GM21576 (cell line): Measurements from ENCODE around the gene RFTN1.
A peak's percentile ranks its signal among the peaks of the same experiment; 100 is the strongest.

Source experiments
- ATAC-seq: cut with Tn5 transposase; IDR thresholded peaks from one replicate; pipeline ENCODE4 v1.9.1; 2021; ENCODE audit warnings: mild to moderate bottlenecking, moderate library complexity; ENCODE audit not compliant: unreplicated experiment

RFTN1 gene

DNA sequence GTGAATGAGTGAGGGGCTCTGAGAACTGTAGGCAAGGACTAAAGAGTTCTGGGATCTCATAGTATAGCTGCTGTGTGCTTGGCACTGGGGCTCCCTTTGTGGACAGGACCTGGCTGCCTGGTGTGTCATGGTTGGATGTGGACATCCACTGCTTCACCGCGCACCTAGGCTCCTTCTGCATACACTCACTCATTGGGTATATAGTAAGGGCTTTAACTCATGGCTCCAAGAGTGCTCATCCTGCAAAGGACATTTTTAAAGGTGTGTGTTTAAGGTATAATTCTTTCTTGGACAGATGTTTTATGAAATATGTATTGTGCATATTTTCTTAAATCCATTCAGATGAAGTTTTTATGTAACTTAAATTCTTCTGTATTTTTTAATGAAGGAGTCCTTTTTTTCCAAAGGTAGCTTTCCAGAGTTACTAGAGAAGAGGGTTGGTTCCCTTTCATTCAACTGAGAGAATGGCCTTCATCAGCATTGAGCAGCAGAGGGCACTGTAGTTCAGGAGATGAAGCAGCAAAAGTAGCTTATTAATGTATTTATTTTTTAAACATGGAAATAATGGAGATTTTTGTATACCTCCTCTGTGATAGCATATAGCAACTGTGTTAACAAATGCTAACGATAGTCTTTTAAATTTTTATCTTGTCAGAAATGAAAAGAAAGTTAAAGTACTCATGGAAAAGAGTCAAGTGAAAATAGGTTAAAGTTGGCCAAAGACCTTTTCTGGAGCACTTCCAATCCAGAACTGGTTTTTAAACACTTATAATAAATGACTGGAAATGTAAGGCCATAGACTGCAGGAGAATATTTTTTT is 223.3 kb downstream of the RFTN1 start:
- peak; percentile 40 for ATAC-seq

DNA sequence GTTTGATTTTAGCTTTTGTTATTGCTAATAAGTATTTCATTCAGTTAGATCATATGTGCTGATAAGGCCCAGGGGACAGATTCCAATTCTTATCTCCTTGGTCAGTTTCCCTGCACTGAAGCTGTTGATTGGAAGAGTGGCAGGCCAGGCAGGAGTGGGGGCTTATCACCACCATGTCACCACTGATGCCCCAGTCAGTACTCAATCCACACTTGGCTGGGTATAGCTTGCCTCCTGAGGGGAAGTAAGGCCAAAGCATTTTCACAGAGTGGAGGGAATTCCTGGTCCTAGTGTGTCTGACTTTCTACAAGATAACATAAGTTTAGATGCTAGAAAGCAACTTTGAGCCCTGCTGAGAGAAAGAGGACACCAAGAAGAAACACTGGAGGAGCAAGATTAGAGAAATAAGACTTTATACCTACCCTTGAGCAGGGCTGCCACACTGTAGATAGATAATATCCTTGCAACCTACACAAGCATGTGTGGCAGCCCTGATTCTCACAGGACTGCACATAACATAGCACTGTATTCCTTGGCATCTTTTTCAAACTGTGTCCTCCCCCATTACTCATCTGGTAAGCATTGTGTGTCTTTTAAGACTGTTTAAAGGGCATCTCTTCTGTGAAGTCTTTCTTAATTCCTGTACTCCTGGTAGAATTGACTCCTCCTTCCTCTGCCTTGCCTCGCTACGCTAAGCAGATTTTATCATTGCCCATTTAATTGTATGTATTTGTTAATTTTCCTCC is 224.2 kb downstream of the RFTN1 start:
- no peak for ATAC-seq

DNA sequence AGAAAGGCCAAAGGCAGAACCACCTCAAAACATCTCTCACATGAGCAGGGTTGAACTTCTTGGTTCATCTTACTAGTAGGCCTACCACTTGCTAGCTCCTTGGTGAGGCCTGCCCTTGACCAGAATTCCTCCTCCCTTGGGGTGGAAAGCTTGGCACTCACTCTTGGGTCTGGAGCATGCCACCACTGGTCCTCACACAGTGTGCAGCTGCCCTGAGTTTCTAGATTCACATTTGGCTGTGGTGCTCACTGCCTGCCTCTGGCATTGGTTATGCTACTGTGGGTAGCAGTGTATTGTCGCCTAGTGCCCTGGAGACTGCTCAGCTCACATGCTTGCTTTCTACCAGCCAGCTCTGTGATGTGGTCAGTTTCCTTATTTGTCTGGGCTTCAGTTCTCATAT is 224.8 kb downstream of the RFTN1 start:
- ATAC-seq: no peak

DNA sequence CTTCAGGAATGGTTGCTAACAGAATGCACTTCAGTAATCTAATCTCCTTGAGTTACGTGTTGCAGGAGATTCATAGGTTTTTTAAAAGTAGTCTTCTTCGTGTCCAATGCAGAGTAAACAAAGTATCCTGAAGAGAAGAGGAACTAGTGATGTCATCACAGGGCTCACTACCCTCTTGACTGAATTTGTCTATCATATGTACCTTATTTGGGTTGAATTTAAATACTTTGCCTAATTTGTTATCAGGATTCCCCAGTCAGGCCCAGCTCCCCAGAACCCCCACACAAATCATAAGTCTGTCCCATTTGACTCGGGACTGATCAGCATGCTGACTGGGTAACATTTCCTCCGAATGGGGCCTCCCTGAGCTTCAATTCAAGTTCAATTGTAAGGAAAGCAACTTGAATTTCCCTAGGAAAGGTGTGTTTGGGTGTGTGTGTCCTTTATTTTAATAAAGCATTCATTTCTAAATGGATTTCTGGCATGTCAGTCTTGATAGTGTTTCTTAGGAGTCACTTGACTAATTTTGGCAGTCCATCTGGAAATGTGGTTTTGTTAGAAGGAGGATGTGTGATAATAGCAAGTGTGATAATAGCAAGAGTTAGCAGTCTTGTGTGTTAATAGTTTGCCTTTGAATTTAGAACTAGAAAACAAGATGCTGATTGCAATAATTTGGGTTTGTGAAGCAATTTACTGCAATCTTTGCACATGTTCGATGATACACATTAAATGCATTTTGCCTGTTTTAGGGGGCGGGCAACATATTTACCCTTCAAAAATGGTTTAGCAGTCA is 226.6 kb downstream of the RFTN1 start:
- ATAC-seq: no peak

DNA sequence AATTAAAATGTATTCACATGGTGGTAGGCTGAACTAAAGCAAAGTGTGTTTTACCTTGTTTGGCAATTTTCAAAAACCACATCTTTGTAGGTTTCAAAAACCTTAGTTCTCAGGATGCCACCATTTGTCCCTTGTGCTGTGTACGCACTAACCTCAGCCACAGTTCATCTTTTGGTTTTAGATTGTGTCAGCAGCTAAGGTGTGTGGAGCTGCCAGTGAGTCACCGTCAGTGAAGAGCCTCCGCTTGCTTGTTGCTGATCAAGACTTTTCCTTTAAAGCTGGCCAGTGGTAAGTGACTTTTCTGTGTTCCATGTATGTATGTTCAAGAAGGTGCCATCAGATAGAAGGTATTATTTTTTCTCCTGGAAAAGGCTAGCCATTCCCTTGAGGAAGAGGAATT is 227.3 kb downstream of the RFTN1 start:
- ATAC-seq: peak; percentile 57

DNA sequence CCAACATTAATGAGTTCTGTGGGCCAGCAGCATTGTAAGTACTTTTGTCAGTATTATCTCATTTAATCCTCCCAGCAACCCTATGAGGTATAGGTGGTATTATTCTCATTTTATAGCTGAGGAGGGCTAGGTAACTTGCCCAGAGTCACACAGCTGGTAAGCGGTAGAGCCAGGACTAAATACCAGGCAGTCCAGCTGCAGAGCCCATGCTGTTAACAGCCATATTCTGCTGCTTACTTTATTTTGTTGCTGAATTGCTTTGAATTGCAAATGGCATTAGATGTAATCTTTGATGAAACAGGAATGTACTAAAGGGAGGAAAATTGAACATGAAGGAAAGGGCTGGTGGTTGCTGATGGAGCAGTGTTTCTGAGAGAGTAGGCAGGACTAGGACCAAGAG is 228.9 kb downstream of the RFTN1 start:
- ATAC-seq: no peak

DNA sequence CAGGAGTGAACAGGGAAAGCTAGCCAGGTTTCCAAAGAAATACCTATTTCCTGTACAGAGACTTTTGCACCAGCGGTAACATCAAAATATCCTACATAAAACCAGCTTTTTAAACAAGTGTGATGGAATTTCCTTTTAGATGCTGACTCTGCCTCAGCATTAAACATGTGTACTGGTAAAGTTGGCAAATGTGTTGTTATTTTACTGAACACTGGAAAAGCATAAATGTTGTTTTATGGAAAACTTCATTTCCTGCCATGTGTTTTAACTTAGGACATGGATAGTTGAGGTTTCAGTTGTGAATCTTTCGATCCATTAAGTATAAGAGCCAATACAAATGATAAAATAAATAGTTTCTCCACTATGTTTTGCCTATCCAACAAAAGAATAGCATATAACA is 232.8 kb downstream of the RFTN1 start:
- no peak for ATAC-seq

DNA sequence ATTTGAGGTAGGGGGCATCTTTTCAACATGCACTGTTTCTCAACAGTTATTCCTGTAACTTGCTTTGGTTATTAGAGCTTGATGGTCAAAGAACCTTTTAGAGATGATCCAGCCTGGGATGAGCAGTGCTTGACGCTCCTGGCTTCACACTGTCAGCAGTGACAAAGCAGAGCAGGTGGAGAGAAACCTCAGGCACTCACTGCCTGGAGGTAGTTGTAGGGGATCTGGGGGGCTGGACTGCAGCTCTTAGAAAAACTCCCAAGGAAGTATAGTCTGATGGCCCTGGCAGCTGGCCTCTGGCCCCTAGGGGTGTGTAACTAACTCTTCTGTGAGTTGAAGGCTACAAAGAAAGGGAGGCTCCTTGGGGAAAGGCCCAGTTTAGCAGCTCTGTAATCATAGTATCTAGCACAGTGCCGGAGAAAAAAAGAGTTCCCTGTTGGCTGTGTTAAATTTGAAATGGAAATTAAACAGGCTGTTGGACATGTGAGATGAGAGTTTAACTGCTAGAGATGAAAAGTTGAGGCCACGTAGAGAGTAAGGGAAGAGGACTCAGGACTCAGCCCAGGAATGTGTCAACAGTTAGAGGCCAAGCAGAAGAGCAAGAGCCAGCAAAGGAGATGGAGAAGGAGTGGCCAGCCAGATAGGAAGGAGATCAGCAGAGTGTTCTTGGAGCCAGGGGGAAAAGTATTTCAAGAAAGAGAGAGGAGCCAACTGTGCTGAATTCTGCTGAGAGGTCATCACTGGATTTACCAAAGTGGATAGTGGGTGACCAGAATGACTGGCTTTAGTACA is 234.3 kb downstream of the RFTN1 start:
- no peak for ATAC-seq

DNA sequence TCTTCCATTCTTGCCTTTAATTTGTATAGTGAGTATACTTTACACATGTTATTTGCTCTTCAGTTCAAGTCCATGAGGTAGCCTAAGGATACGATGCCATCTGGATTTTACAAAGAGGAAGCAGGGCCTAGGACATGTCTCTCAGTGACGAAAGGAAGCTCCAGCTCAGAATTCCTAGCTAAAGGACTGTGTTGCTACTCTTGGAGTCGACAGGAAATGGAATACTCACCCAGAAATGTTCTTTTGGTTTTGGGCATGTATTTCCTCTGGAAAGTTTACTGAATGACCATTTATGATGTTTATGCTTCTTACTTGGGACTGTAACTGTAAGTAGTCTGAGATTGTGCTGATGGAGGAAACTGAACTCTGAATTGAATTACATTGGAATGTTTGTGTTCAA is 236.0 kb downstream of the RFTN1 start:
- no peak for ATAC-seq

DNA sequence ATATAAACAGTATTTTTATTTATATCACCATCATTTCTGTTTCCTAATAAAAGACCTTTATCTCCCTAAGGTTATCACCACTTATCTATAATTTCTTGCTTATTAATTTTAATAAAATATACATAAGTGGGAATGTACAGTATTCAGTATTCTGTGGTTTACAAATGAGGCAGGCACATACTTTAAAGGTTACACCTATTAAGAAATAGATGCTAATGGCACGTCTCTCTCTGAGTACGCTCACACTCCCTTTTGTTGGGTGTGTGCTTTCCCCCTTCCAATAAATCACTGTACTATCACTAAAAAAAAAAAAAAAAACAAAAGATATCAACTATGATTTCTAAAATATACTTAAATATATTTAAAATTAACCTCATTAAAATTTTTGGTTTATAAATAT is 239.6 kb downstream of the RFTN1 start:
- ATAC-seq: no peak

DNA sequence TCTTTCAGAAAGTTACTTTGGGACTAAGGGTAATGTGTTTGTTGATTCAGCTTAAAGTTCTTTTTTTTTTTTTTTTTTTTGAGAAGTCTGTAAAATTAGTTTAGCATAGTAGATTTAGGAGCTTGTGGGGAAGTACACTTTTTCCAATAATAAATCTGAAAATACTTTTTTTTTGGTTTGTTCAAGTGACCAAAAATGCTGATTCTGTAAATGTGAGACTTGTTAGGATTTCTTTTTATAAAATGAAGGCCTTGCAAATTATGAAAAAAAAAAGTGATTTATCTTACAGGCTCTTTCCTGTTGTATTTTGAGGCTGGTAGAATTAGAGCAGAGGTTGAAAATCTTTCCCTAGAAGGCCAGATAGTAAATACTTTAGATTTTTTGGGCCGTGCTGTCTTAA is 240.9 kb downstream of the RFTN1 start:
- ATAC-seq: no peak

DNA sequence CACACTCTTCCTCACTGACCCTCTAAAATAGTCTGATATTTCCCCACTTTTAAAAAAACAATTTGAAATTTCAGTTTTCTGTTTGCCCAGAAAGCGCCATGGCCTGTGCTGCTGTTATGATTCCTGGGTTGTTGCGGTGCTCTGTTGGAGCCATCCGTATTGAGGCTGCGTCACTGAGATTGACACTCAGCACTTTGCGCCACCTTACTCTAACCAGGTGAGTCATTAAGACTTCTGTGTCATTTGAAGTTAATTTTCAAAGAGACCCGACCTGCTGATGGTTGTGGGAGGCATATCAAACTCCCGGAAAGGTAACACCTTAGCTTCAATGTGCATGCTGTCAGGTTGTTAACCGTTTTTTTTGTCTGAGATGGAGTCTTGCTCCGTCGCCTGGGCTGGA is 242.6 kb downstream of the RFTN1 start:
- no peak for ATAC-seq

DNA sequence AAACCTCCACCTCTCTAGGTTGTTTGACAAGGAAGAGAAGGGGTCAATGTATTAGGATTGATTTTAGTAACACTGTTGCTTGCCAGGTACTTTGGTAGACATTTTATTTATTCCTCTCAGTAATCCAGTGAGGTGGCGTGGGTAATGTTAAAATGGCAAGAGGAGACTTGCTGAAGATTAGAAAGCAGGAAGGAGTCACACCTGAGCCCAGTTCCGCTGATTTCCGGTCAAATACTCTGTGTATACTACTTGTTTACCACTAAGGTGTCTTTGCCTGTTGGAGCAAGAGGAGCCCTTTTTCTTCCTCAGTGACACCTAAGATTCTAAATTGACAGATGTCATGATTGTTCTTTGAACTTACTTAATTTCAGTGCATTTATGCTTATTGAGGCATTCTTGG is 246.8 kb downstream of the RFTN1 start:
- no peak for ATAC-seq
